GM12801 (cell line): ENCODE measurements around the gene ANKDD1A.

ENCODE experiments used
- CTCF ChIP-seq: IDR thresholded peaks from one replicate; pipeline ENCODE4 v1.5.1; 2011; ENCODE audit warnings: control low read depth; ENCODE audit not compliant: insufficient read length; ENCODE audit errors: extremely low read depth

The ANKDD1A gene

GRCh38 chr15:64870353-64870752 lies 41.3 kb upstream of the ANKDD1A start:
- TF ChIP-seq CTCF, result no peak

GRCh38 chr15:64875641-64876223 lies 36.0 kb upstream of the ANKDD1A start:
- TF ChIP-seq CTCF, result no peak

GRCh38 chr15:64877435-64877834 lies 34.3 kb upstream of the ANKDD1A start:
- TF ChIP-seq CTCF, result no peak

- no peak for TF ChIP-seq CTCF
These were observed 33.0 kb upstream of the ANKDD1A start for GRCh38 chr15:64878705-64879104.

- TF ChIP-seq CTCF, result no peak
These were observed 28.6 kb upstream of the ANKDD1A start for GRCh38 chr15:64883100-64883581.

- no peak for TF ChIP-seq CTCF
These were observed 27.6 kb upstream of the ANKDD1A start for GRCh38 chr15:64883997-64884511.

- no peak for TF ChIP-seq CTCF
These were observed 27.0 kb upstream of the ANKDD1A start for GRCh38 chr15:64884679-64885078.
